GM19324 (cell line): ENCODE results near the gene FARS2.

Experiments used
- ATAC-seq: cut with Tn5 transposase; IDR thresholded peaks from one replicate; pipeline ENCODE4 v1.9.1; 2021; ENCODE audit warnings: mild to moderate bottlenecking, moderate library complexity; ENCODE audit not compliant: unreplicated experiment, low FRiP score

Gene FARS2

GRCh38 chr6:5764401-5764955 is 503.2 kb downstream of the FARS2 start:
- no peak for ATAC-seq

GRCh38 chr6:5765141-5765760 is 503.9 kb downstream of the FARS2 start:
- no peak for ATAC-seq

- ATAC-seq, result no peak
Measured at GRCh38 chr6:5766260-5766659, 504.9 kb downstream of the FARS2 start.

GRCh38 chr6:5767471-5767870 is 506.2 kb downstream of the FARS2 start:
- no peak for ATAC-seq

- ATAC-seq, result no peak
Measured at GRCh38 chr6:5771211-5771610, 509.9 kb downstream of the FARS2 start.

GRCh38 chr6:5771759-5772390 is 510.6 kb downstream of the FARS2 start:
- ATAC-seq, result no peak

- no peak for ATAC-seq
Measured at GRCh38 chr6:5772408-5773120, 511.3 kb downstream of the FARS2 start.

GRCh38 chr6:5776104-5776503 is 514.8 kb downstream of the FARS2 start:
- ATAC-seq, result no peak

- ATAC-seq, result no peak
Measured at GRCh38 chr6:5776706-5777390, 515.5 kb downstream of the FARS2 start.

- ATAC-seq, result no peak
Measured at GRCh38 chr6:5778317-5778857, 517.1 kb downstream of the FARS2 start.

- no peak for ATAC-seq
Measured at GRCh38 chr6:5778906-5779305, 517.6 kb downstream of the FARS2 start.

GRCh38 chr6:5781019-5781418 is 519.7 kb downstream of the FARS2 start:
- no peak for ATAC-seq

GRCh38 chr6:5781966-5782556 is 520.7 kb downstream of the FARS2 start:
- ATAC-seq, result no peak

GRCh38 chr6:5782783-5783547 is 521.7 kb downstream of the FARS2 start:
- no peak for ATAC-seq

- ATAC-seq, result no peak
Measured at GRCh38 chr6:5783584-5784089, 522.3 kb downstream of the FARS2 start.

- no peak for ATAC-seq
Measured at GRCh38 chr6:5785249-5785648, 523.9 kb downstream of the FARS2 start.

GRCh38 chr6:5786321-5786968 is 525.1 kb downstream of the FARS2 start:
- ATAC-seq, result no peak

- no peak for ATAC-seq
Measured at GRCh38 chr6:5786969-5787720, 525.8 kb downstream of the FARS2 start.
